HCT116 (cell line): Measurements from ENCODE around the gene PLEKHA5. TPM values are rescaled to one million over a fixed set of nuclear protein-coding genes. Genes with fewer than 3 reads are reported as not detected.

Experiments
- ATAC-seq: fragments of 200-7000 bp; cut with Tn5 transposase; 2 replicates; pipeline ENCODE4 v1.9.1; 2020; ENCODE audit warnings: mild to moderate bottlenecking, moderate library complexity
- BruUV-seq: library from RNA; stranded (reverse); fragments of 400-500 nt; replicated peaks from 2 replicates; lab custom pipeline; 2021; lab: Mats Ljungman, UMichigan
- CTCF ChIA-PET: fragments of 300-600 bp; sonication (Branson Sonifier 250); formaldehyde crosslinking; loops from one replicate; lab custom pipeline; 2021; ENCODE audit warnings: antibody characterized with exemption; lab: Charles Lee
- POLR2A ChIA-PET: fragments of 300-600, 350-600 bp; sonication (Branson Sonifier 250); formaldehyde crosslinking; loops from one replicate; lab custom pipeline; 2021; ENCODE audit warnings: antibody characterized with exemption; lab: Charles Lee
- RAD21 ChIA-PET, 2 experiments: fragments of 300-600 bp; sonication (Branson Sonifier 250); formaldehyde crosslinking; loops; one replicate each; lab custom pipeline; 2023; ENCODE audit warnings: low total read pairs in 2 of 2; ENCODE audit not compliant: uncharacterized antibody in 2 of 2, unreplicated experiment in 2 of 2, low non-redundant PET in 1 of 2; lab: Charles Lee
- DNase-seq: peaks from one replicate; pipeline ENCODE4 v3.0.0-alpha.2; 2010; ENCODE audit warnings: low read depth, low spot score
- H2AFZ ChIP-seq: fragments of 200-600 bp; shearing (Covaris generic), sonication (generic); 2 replicates; pipeline ENCODE4 v1.6.1; 2017; ENCODE audit warnings: low read depth, mixed run types, mixed read lengths, antibody characterized with exemption, low read length; ENCODE audit not compliant: poor library complexity, severe bottlenecking
- H3K27ac ChIP-seq: 2 replicates; pipeline ENCODE4 v1.5.1; 2012; ENCODE audit warnings: low read depth, low read length
- H3K27me3 ChIP-seq: fragments of 200-600 bp; sonication (generic); 2 replicates; pipeline ENCODE4 v1.6.1; 2016; ENCODE audit warnings: mixed run types, low read length, mixed read lengths; ENCODE audit not compliant: insufficient read depth
- H3K36me3 ChIP-seq, 2 experiments: fragments of 200-500 bp in 1 of 2; fragments of 200-600 bp in 1 of 2; sonication (Bioruptor generic) in 1 of 2; sonication (generic) in 1 of 2; 2 replicates each; pipeline versions ENCODE4 v1.5.1 to v1.6.1; 2014 to 2016; ENCODE audit warnings: low read length in 2 of 2, inconsistent platforms in 1 of 2, mixed read lengths in 1 of 2, mixed run types in 1 of 2; ENCODE audit not compliant: insufficient read depth in 2 of 2, control insufficient read depth in 1 of 2
- H3K4me1 ChIP-seq, 2 experiments: fragments of 200-600 bp in 1 of 2; sonication (generic) in 1 of 2; 2 replicates each; pipeline versions ENCODE4 v1.5.1 to v1.6.1; 2012 to 2017; ENCODE audit warnings: low read length in 2 of 2, inconsistent platforms in 1 of 2, mild to moderate bottlenecking in 1 of 2, mixed read lengths in 1 of 2, mixed run types in 1 of 2, moderate library complexity in 1 of 2; ENCODE audit not compliant: insufficient read depth in 2 of 2, control insufficient read depth in 1 of 2
- H3K4me2 ChIP-seq: fragments of 200-600 bp; sonication (generic); 2 replicates; pipeline ENCODE4 v1.6.1; 2017; ENCODE audit warnings: mixed run types, low read length, mixed read lengths
- H3K4me3 ChIP-seq, 2 experiments: fragments of 200-600 bp in 1 of 2; sonication (generic) in 1 of 2; replicated peaks in 1 of 2; 2 replicates each; pipeline ENCODE4 v1.5.1; 2011 to 2016; ENCODE audit warnings: low read length in 2 of 2, control low read depth in 1 of 2, low read depth in 1 of 2, mild to moderate bottlenecking in 1 of 2, mixed read lengths in 1 of 2, mixed run types in 1 of 2
- H3K79me2 ChIP-seq: fragments of 200-600 bp; sonication (generic); 2 replicates; pipeline ENCODE4 v1.6.1; 2017; ENCODE audit warnings: mild to moderate bottlenecking, mixed run types, low read length, moderate library complexity, mixed read lengths; ENCODE audit not compliant: insufficient read depth
- H3K9ac ChIP-seq: fragments of 200-600 bp; sonication (generic); 2 replicates; pipeline ENCODE4 v1.6.1; 2016; ENCODE audit warnings: low read length, mixed read lengths
- H3K9me2 ChIP-seq: fragments of 200-600 bp; sonication (generic), shearing (Covaris generic); 2 replicates; pipeline ENCODE4 v1.6.1; 2017; ENCODE audit warnings: mixed run types, mild to moderate bottlenecking, moderate library complexity; ENCODE audit not compliant: insufficient read depth
- H3K9me3 ChIP-seq, 2 experiments: fragments of 200-500 bp in 1 of 2; fragments of 200-600 bp in 1 of 2; sonication (Bioruptor generic) in 1 of 2; sonication (generic) in 1 of 2; 2 replicates each; pipeline ENCODE4 v1.6.1; 2014 to 2017; ENCODE audit warnings: low read length in 2 of 2, mixed read lengths in 2 of 2, inconsistent platforms in 1 of 2, low read depth in 1 of 2, mild to moderate bottlenecking in 1 of 2, mixed run types in 1 of 2, moderate library complexity in 1 of 2; ENCODE audit not compliant: control insufficient read depth in 1 of 2, insufficient read depth in 1 of 2
- H4K20me1 ChIP-seq: fragments of 200-600 bp; sonication (generic), shearing (Covaris generic); 2 replicates; pipeline ENCODE4 v1.6.1; 2017; ENCODE audit warnings: mixed run types, mild to moderate bottlenecking, moderate library complexity; ENCODE audit not compliant: insufficient read depth
- CEBPB ChIP-seq: IDR thresholded peaks from 2 replicates; pipeline ENCODE4 v1.6.1; 2012; ENCODE audit warnings: low read depth
- CTCF ChIP-seq, 3 experiments: fragments of 200-600 bp in 1 of 3; sonication (generic) in 1 of 3; IDR thresholded peaks in 2 of 3; conservative IDR thresholded peaks in 1 of 3; 2 replicates each; pipeline ENCODE4 v1.5.1; 2012 to 2017; ENCODE audit warnings: low read depth in 2 of 3, low read length in 2 of 3, antibody characterized with exemption in 1 of 3, borderline replicate concordance in 1 of 3, control low read depth in 1 of 3, mild to moderate bottlenecking in 1 of 3, mixed read lengths in 1 of 3, mixed run types in 1 of 3, moderate library complexity in 1 of 3; ENCODE audit not compliant: insufficient read depth in 1 of 3
- ELF1 ChIP-seq: IDR thresholded peaks from 2 replicates; pipeline ENCODE4 v1.6.1; 2012; ENCODE audit warnings: low read depth, borderline replicate concordance
- EZH2 ChIP-seq: fragments of 200-600 bp; sonication (generic); IDR thresholded peaks from 2 replicates; pipeline ENCODE4 v1.6.1; 2017; ENCODE audit warnings: antibody characterized with exemption, mixed run types
- FOSL1 ChIP-seq: IDR thresholded peaks from 2 replicates; pipeline ENCODE4 v1.6.1; 2012; ENCODE audit warnings: low read depth
- JUND ChIP-seq: IDR thresholded peaks from 2 replicates; pipeline ENCODE4 v1.6.1; 2012
- MAX ChIP-seq: IDR thresholded peaks from 2 replicates; pipeline ENCODE4 v1.6.1; 2012
- POLR2A ChIP-seq: IDR thresholded peaks from 2 replicates; pipeline ENCODE4 v1.7.0; 2011; ENCODE audit warnings: borderline replicate concordance; ENCODE audit not compliant: insufficient read depth, insufficient read length; ENCODE audit errors: extremely low read depth
- POLR2AphosphoS5 ChIP-seq: IDR thresholded peaks from 2 replicates; pipeline ENCODE4 v1.6.1; 2011; ENCODE audit warnings: mild to moderate bottlenecking, low read depth, low read length, moderate library complexity
- SP1 ChIP-seq: IDR thresholded peaks from 2 replicates; pipeline ENCODE4 v1.6.1; 2012; ENCODE audit warnings: low read depth
- SRF ChIP-seq: IDR thresholded peaks from 2 replicates; pipeline ENCODE4 v1.6.1; 2012; ENCODE audit warnings: low read depth
- TCF7L2 ChIP-seq: IDR thresholded peaks from 2 replicates; pipeline ENCODE4 v1.7.0; 2011; ENCODE audit warnings: borderline replicate concordance, inconsistent platforms; ENCODE audit not compliant: insufficient read depth, insufficient read length; ENCODE audit errors: extremely low read depth
- YY1 ChIP-seq: IDR thresholded peaks from 2 replicates; pipeline ENCODE4 v1.6.1; 2011; ENCODE audit warnings: low read length, low read depth, moderate library complexity, mild to moderate bottlenecking; ENCODE audit not compliant: insufficient replicate concordance; ENCODE audit errors: extremely low read depth
- ZBTB33 ChIP-seq: IDR thresholded peaks from 2 replicates; pipeline ENCODE4 v1.6.1; 2011; ENCODE audit warnings: mild to moderate bottlenecking, low read length, moderate library complexity; ENCODE audit not compliant: insufficient replicate concordance; ENCODE audit errors: extremely low read depth
- ZFX ChIP-seq: fragments of 450-650 bp; IDR thresholded peaks from 2 replicates; pipeline ENCODE4 v1.6.1; 2017
- intact Hi-C: fragments of 100-400 bp; cut with micrococcal nuclease; formaldehyde crosslinking; loops from 2 replicates; pipeline ENCODE4 v1.10.0; 2022
- total RNA-seq: library from RNA; stranded (reverse); gene quantifications from one replicate; pipeline ENCODE4 v1.2.1, GENCODE V29; 2021; ENCODE audit not compliant: unreplicated experiment

PLEKHA5 gene
- total RNA-seq, 1 experiment from 2014 or later, result 18.9 TPM

GRCh38 chr12:19273482-19274330, 144.2 kb downstream of the PLEKHA5 start (continued):
- TF ChIP-seq EZH2 (no peak), YY1 (no peak), POLR2A (no peak), TCF7L2 (peak; percentile 68), CTCF (IDR thresholded peaks at IDR 0.05 in 2 of 3, conservative IDR thresholded peaks at IDR 0.05 in 1 of 3; ENCODE audit: borderline replicate concordance in 1 of 3, insufficient read depth in 1 of 3, low read depth in 2 of 3, low read length in 2 of 3) (no peak), JUND (peak; percentile 68)

GRCh38 chr12:19276767-19277166, 147.2 kb downstream of the PLEKHA5 start:
- H3K9me3 ChIP-seq, result no peaks in the 10 kb centered on the region
- intact Hi-C loops, result no loop called here
- H3K9me2 ChIP-seq, result no peaks in the 10 kb centered on the region
- H3K4me3 ChIP-seq, result no peak overlapping the region
- TF ChIP-seq EZH2, result no peak
- TF ChIP-seq ELF1, result no peak
- TF ChIP-seq FOSL1, result no peak
- no peak for TF ChIP-seq TCF7L2
- TF ChIP-seq ZBTB33, result no peak
- TF ChIP-seq MAX, result no peak
- TF ChIP-seq POLR2AphosphoS5, result no peak
- TF ChIP-seq SP1, result no peak
- no peak for TF ChIP-seq SRF
- no peak for TF ChIP-seq ZFX
- TF ChIP-seq CEBPB, result no peak
- TF ChIP-seq, all 23 proteins: peak for 0
- Histone ChIP-seq H3K4me1 (peaks cover 21 to 22% of the 10 kb centered on the region in 2 experiments), H3K9ac (no peak overlapping the region), H3K27ac (no peak overlapping the region), H3K27me3 (no peaks in the 10 kb centered on the region), H2AFZ (no peak overlapping the region), H3K79me2 (no peaks in the 10 kb centered on the region), H3K4me2 (no peak overlapping the region), H3K36me3 (peaks cover 0 to 5% of the 10 kb centered on the region in 2 experiments; a peak in 1 of 4 replicates), H4K20me1 (no peaks in the 10 kb centered on the region)
- POLR2A ChIA-PET, result no interaction called here
- BruUV-seq, result no TSS peak
- DNase-seq, result no peak
- CTCF ChIA-PET, result no interaction called here
- RAD21 ChIA-PET, result no interaction called here
- ATAC-seq, result no peak
